ENCODE results near the gene IL36A. TPM values are rescaled to one million over a fixed set of nuclear protein-coding genes. Genes with fewer than 3 reads are reported as not detected.

IL36A gene
- total RNA-seq, 1 experiment from 2014 or later, result not detected

DNA sequence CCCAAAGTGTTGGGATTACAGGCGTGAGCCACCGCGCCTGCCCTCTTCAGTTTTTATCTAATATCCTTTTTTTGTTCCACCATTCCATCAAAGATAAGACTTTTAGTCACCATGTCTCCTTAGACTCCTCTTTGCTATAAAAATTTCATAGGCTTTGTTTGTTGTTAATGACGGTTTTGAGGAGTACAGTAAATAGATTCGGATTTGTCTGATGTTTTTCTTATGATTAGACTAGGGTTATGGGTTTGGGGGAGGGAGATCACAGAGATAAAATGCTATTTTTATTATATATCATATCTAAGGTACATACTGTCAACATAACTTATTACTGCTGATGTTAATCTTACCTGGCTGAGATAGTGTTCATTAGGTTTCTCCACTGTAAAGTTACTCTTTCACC is 41.2 kb downstream of the IL36A start:
- H3K27ac ChIP-seq (ENCODE audit: low read length), result no peak overlapping the region
- no peak overlapping the region for H3K9ac ChIP-seq (ENCODE audit: low read length)
- H3K36me3 ChIP-seq (ENCODE audit: low read depth, low read length), result no peaks in the 10 kb centered on the region
- H3F3A ChIP-seq (ENCODE audit: low read length, unreplicated experiment), result no peaks in the 10 kb centered on the region
- no peaks in the 10 kb centered on the region for H3K27me3 ChIP-seq (ENCODE audit: low read length)
- H3K9me3 ChIP-seq (ENCODE audit: low read length), result peaks cover 3% of the 10 kb centered on the region; the same call in 1 of the 2 replicates
- no peaks in the 10 kb centered on the region for H3K9me2 ChIP-seq (replicated peaks; ENCODE audit: low read length)
- ATAC-seq (no peak), DNase-seq (no peak)
- H3K4me2 ChIP-seq (ENCODE audit: low read length), result no peak overlapping the region
- BruUV-seq (replicated peaks), result no TSS peak
- intact Hi-C loops (cut with micrococcal nuclease), result no loop called here
- TF ChIP-seq EZH2 (IDR thresholded peaks at IDR 0.05; ENCODE audit: low read length, unreplicated experiment), result no peak
- TF ChIP-seq, protein P1, sequence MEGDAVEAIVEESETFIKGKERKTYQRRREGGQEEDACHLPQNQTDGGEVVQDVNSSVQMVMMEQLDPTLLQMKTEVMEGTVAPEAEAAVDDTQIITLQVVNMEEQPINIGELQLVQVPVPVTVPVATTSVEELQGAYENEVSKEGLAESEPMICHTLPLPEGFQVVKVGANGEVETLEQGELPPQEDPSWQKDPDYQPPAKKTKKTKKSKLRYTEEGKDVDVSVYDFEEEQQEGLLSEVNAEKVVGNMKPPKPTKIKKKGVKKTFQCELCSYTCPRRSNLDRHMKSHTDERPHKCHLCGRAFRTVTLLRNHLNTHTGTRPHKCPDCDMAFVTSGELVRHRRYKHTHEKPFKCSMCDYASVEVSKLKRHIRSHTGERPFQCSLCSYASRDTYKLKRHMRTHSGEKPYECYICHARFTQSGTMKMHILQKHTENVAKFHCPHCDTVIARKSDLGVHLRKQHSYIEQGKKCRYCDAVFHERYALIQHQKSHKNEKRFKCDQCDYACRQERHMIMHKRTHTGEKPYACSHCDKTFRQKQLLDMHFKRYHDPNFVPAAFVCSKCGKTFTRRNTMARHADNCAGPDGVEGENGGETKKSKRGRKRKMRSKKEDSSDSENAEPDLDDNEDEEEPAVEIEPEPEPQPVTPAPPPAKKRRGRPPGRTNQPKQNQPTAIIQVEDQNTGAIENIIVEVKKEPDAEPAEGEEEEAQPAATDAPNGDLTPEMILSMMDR (conservative IDR thresholded peaks at IDR 0.05; ENCODE audit: low read depth, low read length), result no peak
- no peak for TF ChIP-seq EZH2phosphoT487 (IDR thresholded peaks at IDR 0.05; ENCODE audit: borderline replicate concordance, low read length)
- no peaks in the 10 kb centered on the region for H3K4me1 ChIP-seq (ENCODE audit: insufficient read depth, low read length)
- ChIA-PET CTCF (no interaction called here), POLR2A (ENCODE audit: unreplicated experiment) (no interaction called here)
- H3K79me2 ChIP-seq (ENCODE audit: low read length), result no peaks in the 10 kb centered on the region
- H2AFZ ChIP-seq (ENCODE audit: low read length), result no peak overlapping the region
- H4K20me1 ChIP-seq (ENCODE audit: low read length), result no peaks in the 10 kb centered on the region
- no peak overlapping the region for H3K4me3 ChIP-seq (ENCODE audit: low read length)

DNA sequence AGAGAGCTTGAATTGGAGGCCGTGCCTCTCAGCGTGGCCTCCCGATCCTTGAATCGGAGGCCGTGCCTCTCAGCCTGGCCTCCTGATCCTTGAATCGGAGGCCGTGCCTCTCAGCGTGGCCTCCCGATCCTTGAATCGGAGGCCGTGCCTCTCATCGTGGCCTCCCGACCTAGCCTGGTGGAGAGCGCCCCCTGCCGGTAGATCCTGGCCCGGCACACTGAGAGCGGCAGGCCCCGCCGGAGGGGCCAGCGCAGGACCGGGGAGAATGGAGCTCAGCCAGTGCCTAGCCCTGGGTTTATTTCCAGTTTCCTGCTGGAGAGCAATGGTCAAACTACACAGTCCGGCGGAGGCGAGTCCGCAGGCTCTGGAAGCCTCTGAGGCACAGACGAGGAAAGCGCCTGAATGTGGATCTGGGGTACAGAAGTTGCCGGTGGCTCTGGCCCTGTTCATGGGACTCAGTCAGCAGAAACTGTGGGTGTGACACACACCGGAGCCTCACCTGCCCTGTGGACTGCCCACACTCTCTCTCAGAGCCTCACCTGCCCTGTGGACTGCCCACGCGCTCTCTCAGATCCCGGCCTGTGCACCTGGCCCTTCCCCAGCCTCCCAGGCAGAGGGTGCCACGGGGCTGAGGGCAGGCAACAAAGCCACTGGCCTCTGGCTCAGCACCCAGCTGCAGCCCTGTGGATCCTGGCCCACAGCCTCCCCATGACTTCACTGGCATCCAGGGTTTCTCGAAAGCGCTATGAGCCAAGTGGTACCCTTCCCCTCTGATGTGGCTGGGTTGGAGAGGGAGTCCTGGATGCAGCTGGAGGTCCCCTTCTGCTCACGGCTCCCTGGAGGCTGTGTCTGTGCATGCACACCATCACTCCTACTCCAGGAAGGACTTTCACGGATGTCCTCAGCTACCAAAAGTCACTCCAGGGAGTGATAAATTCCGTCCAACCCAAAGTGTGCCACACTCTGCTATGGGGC is 45.9 kb downstream of the IL36A start:
- Histone ChIP-seq H3K36me3 (ENCODE audit: low read depth, low read length) (no peaks in the 10 kb centered on the region), H3K27me3 (ENCODE audit: low read length) (no peaks in the 10 kb centered on the region), H3K4me3 (ENCODE audit: low read length) (no peak overlapping the region), H3K27ac (ENCODE audit: low read length) (no peak overlapping the region), H3K9ac (ENCODE audit: low read length) (no peak overlapping the region), H2AFZ (ENCODE audit: low read length) (no peak overlapping the region), H3F3A (ENCODE audit: low read length, unreplicated experiment) (no peaks in the 10 kb centered on the region), H3K9me2 (replicated peaks; ENCODE audit: low read length) (no peaks in the 10 kb centered on the region), H4K20me1 (ENCODE audit: low read length) (no peaks in the 10 kb centered on the region), H3K4me1 (ENCODE audit: insufficient read depth, low read length) (no peaks in the 10 kb centered on the region), H3K79me2 (ENCODE audit: low read length) (no peaks in the 10 kb centered on the region), H3K9me3 (ENCODE audit: low read length) (peaks cover 3% of the 10 kb centered on the region; the same call in 1 of the 2 replicates), H3K4me2 (ENCODE audit: low read length) (no peak overlapping the region)
- ATAC-seq, result no peak
- ChIA-PET CTCF (no interaction called here), POLR2A (ENCODE audit: unreplicated experiment) (interaction anchor here (0.5 kb wide), 1 partner anchor 21 kb away, joined by 3 read pairs; no protein-coding TSS in a partner anchor)
- BruUV-seq (replicated peaks), result no TSS peak
- no peak for TF ChIP-seq EZH2phosphoT487 (IDR thresholded peaks at IDR 0.05; ENCODE audit: borderline replicate concordance, low read length)
- TF ChIP-seq, protein P1 (conservative IDR thresholded peaks at IDR 0.05; ENCODE audit: low read depth, low read length), result peak; percentile 24; the same call in 1 of the 2 replicates
- no peak for TF ChIP-seq EZH2 (IDR thresholded peaks at IDR 0.05; ENCODE audit: low read length, unreplicated experiment)
- intact Hi-C loops (cut with micrococcal nuclease), result no loop called here
- DNase-seq, result no peak

Data from PC-3 (cell line).